ENCODE data around the gene OR8G1. TPM values are rescaled to one million over a fixed set of nuclear protein-coding genes. Genes with fewer than 3 reads are reported as not detected.

OR8G1 gene
- total RNA-seq = not detected
- polyA plus RNA-seq = not detected

- peaks cover 0 to 2% (median 0%) of the 10 kb centered on the region in 7 donors for H3K9me3 Mint-ChIP-seq
- H3K4me3 ChIP-seq (ENCODE audit: low read depth, low read length) = no peak within 1 kb of the TSS
- H3K27me3 Mint-ChIP-seq = no peaks in the 10 kb centered on the region
- H3K36me3 ChIP-seq (ENCODE audit: control insufficient read depth, insufficient read depth, low read length) = no peaks in the 10 kb centered on the region
- H3K27me3 ChIP-seq (ENCODE audit: control insufficient read depth, insufficient read depth, low read length) = no peaks in the 10 kb centered on the region
- no peak within 1 kb of the TSS for H3K4me3 Mint-ChIP-seq
- no peak within 1 kb of the TSS for H3K27ac ChIP-seq (ENCODE audit: insufficient read depth, low read length, poor library complexity, severe bottlenecking)
- ATAC-seq (ENCODE audit: low read depth in 2 of 2) = no peak
- no peaks in the 10 kb centered on the region for H3K36me3 Mint-ChIP-seq
- H3K9me3 ChIP-seq (ENCODE audit: control insufficient read depth in 2 of 2, low read length in 2 of 2) = no peaks in the 10 kb centered on the region
- no peak within 1 kb of the TSS for H3K27ac Mint-ChIP-seq
- no peak for DNase-seq
- H3K4me1 Mint-ChIP-seq = no peaks in the 10 kb centered on the region
- H3K4me1 ChIP-seq (ENCODE audit: control insufficient read depth, insufficient read depth, low read length, poor library complexity, severe bottlenecking) = no peaks in the 10 kb centered on the region
Observed at GRCh38 chr11:124240621-124241397, at the start of gene OR8G1. TSS of gene OR8G1 (plus strand) at chr11:124241095. CDS start at chr11:124249676, 8,581 bp downstream.

GRCh38 chr11:124193221-124194010 lies 47.5 kb upstream of the OR8G1 start:
- ATAC-seq (ENCODE audit: low read depth in 2 of 2) = no peak
- Mint-ChIP-seq H3K4me1 (no peaks in the 10 kb centered on the region), H3K9me3 (no peaks in the 10 kb centered on the region), H3K27ac (no peak overlapping the region), H3K27me3 (peaks cover 4% of the 10 kb centered on the region), H3K36me3 (no peaks in the 10 kb centered on the region), H3K4me3 (no peak overlapping the region)
- Histone ChIP-seq H3K4me3 (ENCODE audit: low read depth, low read length) (no peak overlapping the region), H3K27ac (ENCODE audit: insufficient read depth, low read length, poor library complexity, severe bottlenecking) (no peak overlapping the region), H3K9me3 (ENCODE audit: control insufficient read depth in 2 of 2, low read length in 2 of 2) (no peaks in the 10 kb centered on the region), H3K4me1 (ENCODE audit: control insufficient read depth, insufficient read depth, low read length, poor library complexity, severe bottlenecking) (no peaks in the 10 kb centered on the region), H3K27me3 (ENCODE audit: control insufficient read depth, insufficient read depth, low read length) (no peaks in the 10 kb centered on the region), H3K36me3 (ENCODE audit: control insufficient read depth, insufficient read depth, low read length) (no peaks in the 10 kb centered on the region)
- DNase-seq = no peak

GRCh38 chr11:124194293-124195188 lies 46.4 kb upstream of the OR8G1 start:
- Mint-ChIP-seq H3K4me1 (no peaks in the 10 kb centered on the region), H3K9me3 (no peaks in the 10 kb centered on the region), H3K4me3 (no peak overlapping the region), H3K36me3 (no peaks in the 10 kb centered on the region), H3K27ac (no peak overlapping the region), H3K27me3 (peaks cover 4% of the 10 kb centered on the region)
- ATAC-seq (ENCODE audit: low read depth in 2 of 2) = no peak
- no peak overlapping the region for H3K4me3 ChIP-seq (ENCODE audit: low read depth, low read length)
- H3K36me3 ChIP-seq (ENCODE audit: control insufficient read depth, insufficient read depth, low read length) = no peaks in the 10 kb centered on the region
- DNase-seq = no peak
- H3K27me3 ChIP-seq (ENCODE audit: control insufficient read depth, insufficient read depth, low read length) = no peaks in the 10 kb centered on the region
- no peak overlapping the region for H3K27ac ChIP-seq (ENCODE audit: insufficient read depth, low read length, poor library complexity, severe bottlenecking)
- no peaks in the 10 kb centered on the region for H3K9me3 ChIP-seq (ENCODE audit: control insufficient read depth in 2 of 2, low read length in 2 of 2)
- no peaks in the 10 kb centered on the region for H3K4me1 ChIP-seq (ENCODE audit: control insufficient read depth, insufficient read depth, low read length, poor library complexity, severe bottlenecking)

GRCh38 chr11:124195189-124195734 lies 45.6 kb upstream of the OR8G1 start:
- peaks cover 4% of the 10 kb centered on the region for H3K27me3 Mint-ChIP-seq
- no peaks in the 10 kb centered on the region for H3K9me3 Mint-ChIP-seq
- H3K4me1 Mint-ChIP-seq = no peaks in the 10 kb centered on the region

GRCh38 chr11:124197999-124198398 lies 42.9 kb upstream of the OR8G1 start:
- Histone ChIP-seq H3K36me3 (ENCODE audit: control insufficient read depth, insufficient read depth, low read length) (no peaks in the 10 kb centered on the region), H3K9me3 (ENCODE audit: control insufficient read depth in 2 of 2, low read length in 2 of 2) (no peaks in the 10 kb centered on the region), H3K4me3 (ENCODE audit: low read depth, low read length) (no peak overlapping the region), H3K27me3 (ENCODE audit: control insufficient read depth, insufficient read depth, low read length) (no peaks in the 10 kb centered on the region), H3K4me1 (ENCODE audit: control insufficient read depth, insufficient read depth, low read length, poor library complexity, severe bottlenecking) (no peaks in the 10 kb centered on the region), H3K27ac (ENCODE audit: insufficient read depth, low read length, poor library complexity, severe bottlenecking) (no peak overlapping the region)
- peaks cover 4% of the 10 kb centered on the region for H3K27me3 Mint-ChIP-seq
- DNase-seq = no peak
- no peaks in the 10 kb centered on the region for H3K36me3 Mint-ChIP-seq
- H3K4me1 Mint-ChIP-seq = no peaks in the 10 kb centered on the region
- no peak for ATAC-seq (ENCODE audit: low read depth in 2 of 2)
- no peak overlapping the region for H3K27ac Mint-ChIP-seq
- H3K4me3 Mint-ChIP-seq = no peak overlapping the region
- no peaks in the 10 kb centered on the region for H3K9me3 Mint-ChIP-seq

More at GRCh38 chr11:124195189-124195734, 45.6 kb upstream of the OR8G1 start:
- Histone ChIP-seq H3K27ac (ENCODE audit: insufficient read depth, low read length, poor library complexity, severe bottlenecking) (no peak overlapping the region), H3K36me3 (ENCODE audit: control insufficient read depth, insufficient read depth, low read length) (no peaks in the 10 kb centered on the region), H3K4me3 (ENCODE audit: low read depth, low read length) (no peak overlapping the region), H3K9me3 (ENCODE audit: control insufficient read depth in 2 of 2, low read length in 2 of 2) (no peaks in the 10 kb centered on the region), H3K27me3 (ENCODE audit: control insufficient read depth, insufficient read depth, low read length) (no peaks in the 10 kb centered on the region), H3K4me1 (ENCODE audit: control insufficient read depth, insufficient read depth, low read length, poor library complexity, severe bottlenecking) (no peaks in the 10 kb centered on the region)
- H3K27ac Mint-ChIP-seq = no peak overlapping the region
- peak in 2 of 3 donors; percentile 12 to 64 for DNase-seq
- H3K36me3 Mint-ChIP-seq = no peaks in the 10 kb centered on the region
- peak; percentile 55 to 56 for ATAC-seq (ENCODE audit: low read depth in 2 of 2)
- no peak overlapping the region for H3K4me3 Mint-ChIP-seq

GRCh38 chr11:124198897-124199296 lies 42.0 kb upstream of the OR8G1 start:
- Mint-ChIP-seq H3K9me3 (no peaks in the 10 kb centered on the region), H3K36me3 (no peaks in the 10 kb centered on the region), H3K27ac (no peak overlapping the region), H3K4me3 (no peak overlapping the region), H3K27me3 (peaks cover 4% of the 10 kb centered on the region), H3K4me1 (no peaks in the 10 kb centered on the region)
- ATAC-seq (ENCODE audit: low read depth in 2 of 2) (no peak), DNase-seq (no peak)
- Histone ChIP-seq H3K27ac (ENCODE audit: insufficient read depth, low read length, poor library complexity, severe bottlenecking) (no peak overlapping the region), H3K4me1 (ENCODE audit: control insufficient read depth, insufficient read depth, low read length, poor library complexity, severe bottlenecking) (no peaks in the 10 kb centered on the region), H3K27me3 (ENCODE audit: control insufficient read depth, insufficient read depth, low read length) (no peaks in the 10 kb centered on the region), H3K4me3 (ENCODE audit: low read depth, low read length) (no peak overlapping the region), H3K36me3 (ENCODE audit: control insufficient read depth, insufficient read depth, low read length) (no peaks in the 10 kb centered on the region), H3K9me3 (ENCODE audit: control insufficient read depth in 2 of 2, low read length in 2 of 2) (no peaks in the 10 kb centered on the region)

GRCh38 chr11:124199702-124200101 lies 41.2 kb upstream of the OR8G1 start:
- Histone ChIP-seq H3K4me1 (ENCODE audit: control insufficient read depth, insufficient read depth, low read length, poor library complexity, severe bottlenecking) (no peaks in the 10 kb centered on the region), H3K36me3 (ENCODE audit: control insufficient read depth, insufficient read depth, low read length) (no peaks in the 10 kb centered on the region), H3K27me3 (ENCODE audit: control insufficient read depth, insufficient read depth, low read length) (no peaks in the 10 kb centered on the region), H3K4me3 (ENCODE audit: low read depth, low read length) (no peak overlapping the region), H3K27ac (ENCODE audit: insufficient read depth, low read length, poor library complexity, severe bottlenecking) (no peak overlapping the region), H3K9me3 (ENCODE audit: control insufficient read depth in 2 of 2, low read length in 2 of 2) (no peaks in the 10 kb centered on the region)
- ATAC-seq (ENCODE audit: low read depth in 2 of 2) = no peak
- H3K27me3 Mint-ChIP-seq = peaks cover 4% of the 10 kb centered on the region
- no peaks in the 10 kb centered on the region for H3K4me1 Mint-ChIP-seq
- DNase-seq = no peak
- H3K27ac Mint-ChIP-seq = peak overlapping the region in 1 of 3 donors; percentile 18
- H3K4me3 Mint-ChIP-seq = no peak overlapping the region
- no peaks in the 10 kb centered on the region for H3K36me3 Mint-ChIP-seq
- no peaks in the 10 kb centered on the region for H3K9me3 Mint-ChIP-seq
